H1 (cell line): ENCODE results near the gene NBAS. TPM values are rescaled to one million over a fixed set of nuclear protein-coding genes. Genes with fewer than 3 reads are reported as not detected.

ENCODE experiments used
- CTCF ChIA-PET: fragments of 300-600 bp; sonication (Branson Sonifier 250); formaldehyde crosslinking; loops from one replicate; lab custom pipeline; 2021; ENCODE audit not compliant: partially characterized antibody; lab: Charles Lee
- POLR2A ChIA-PET: fragments of 300-600 bp; sonication (Branson Sonifier 250); formaldehyde crosslinking; loops from one replicate; lab custom pipeline; 2021; ENCODE audit warnings: inconsistent platforms; ENCODE audit not compliant: partially characterized antibody; lab: Charles Lee
- DNase-seq, 2 experiments: peaks; one replicate each; pipeline versions ENCODE4 v3.0.0 to v3.0.0-alpha.2; 2010 to 2022; ENCODE audit warnings: low spot score in 2 of 2, low read depth in 1 of 2, mixed read lengths in 1 of 2
- FAIRE-seq: peaks from 2 replicates; lab custom pipeline; 2011; peaks lifted over from hg19 to GRCh38; lab: Jason Lieb, UNC
- H2AFZ ChIP-seq: 2 replicates; pipeline ENCODE4 v1.8.1; 2012; ENCODE audit warnings: low read length, inconsistent platforms
- H2AK5ac ChIP-seq: 2 replicates; pipeline ENCODE4 v1.6.1; 2013; ENCODE audit warnings: low read depth, low read length
- H2BK120ac ChIP-seq: replicated peaks from 2 replicates; pipeline ENCODE3; 2013; ENCODE audit warnings: low read depth, low read length, inconsistent platforms
- H2BK12ac ChIP-seq: 2 replicates; pipeline ENCODE4 v1.6.1; 2013; ENCODE audit warnings: low read depth, low read length
- H2BK15ac ChIP-seq: 2 replicates; pipeline ENCODE4 v1.6.1; 2013; ENCODE audit warnings: low read length
- H2BK20ac ChIP-seq: 2 replicates; pipeline ENCODE4 v1.6.1; 2013; ENCODE audit warnings: low read length
- H2BK5ac ChIP-seq: 2 replicates; pipeline ENCODE4 v1.6.1; 2013; ENCODE audit warnings: low read depth, low read length
- H3K14ac ChIP-seq: 2 replicates; pipeline ENCODE4 v1.6.1; 2013; ENCODE audit warnings: inconsistent platforms; ENCODE audit not compliant: insufficient read length
- H3K18ac ChIP-seq: 2 replicates; pipeline ENCODE4 v1.6.1; 2013; ENCODE audit warnings: low read length; ENCODE audit errors: extremely low read depth
- H3K23ac ChIP-seq: 2 replicates; pipeline ENCODE4 v1.6.1; 2013; ENCODE audit warnings: inconsistent platforms; ENCODE audit not compliant: insufficient read length
- H3K23me2 ChIP-seq: 2 replicates; pipeline ENCODE4 v1.6.1; 2013; ENCODE audit warnings: low read depth, low read length
- H3K27ac ChIP-seq: 2 replicates; pipeline ENCODE4 v1.6.1; 2011; ENCODE audit warnings: low read depth, low read length, inconsistent platforms
- H3K27me3 ChIP-seq, 4 experiments: replicated peaks in 1 of 4; 1 replicate in 1 of 4; 2 replicates in 3 of 4; pipeline versions ENCODE4 v1.6.1 to v1.8.1; 2011 to 2013; ENCODE audit warnings: low read length in 3 of 4, mild to moderate bottlenecking in 3 of 4, inconsistent platforms in 2 of 4, mixed read lengths in 2 of 4, moderate library complexity in 1 of 4; ENCODE audit not compliant: control insufficient read depth in 3 of 4, insufficient read depth in 3 of 4; ENCODE audit errors: extremely low read depth in 1 of 4
- H3K36me3 ChIP-seq, 4 experiments: 2 replicates each; pipeline versions ENCODE4 v1.6.1 to v1.8.1; 2011 to 2013; ENCODE audit warnings: mild to moderate bottlenecking in 4 of 4, low read length in 3 of 4, moderate library complexity in 2 of 4, control low read depth in 1 of 4, inconsistent platforms in 1 of 4; ENCODE audit not compliant: insufficient read depth in 4 of 4, control insufficient read depth in 2 of 4
- H3K4ac ChIP-seq: replicated peaks from 2 replicates; pipeline ENCODE3; 2013; ENCODE audit warnings: low read length, low read depth, mixed read lengths, inconsistent platforms; ENCODE audit not compliant: insufficient read length
- H3K4me1 ChIP-seq, 4 experiments: replicated peaks in 1 of 4; 1 replicate in 1 of 4; 2 replicates in 3 of 4; pipeline versions ENCODE4 v1.6.1 to v1.8.1; 2011 to 2013; ENCODE audit warnings: low read length in 3 of 4, inconsistent platforms in 2 of 4, mixed read lengths in 1 of 4; ENCODE audit not compliant: insufficient read depth in 4 of 4, control insufficient read depth in 3 of 4
- H3K4me2 ChIP-seq, 2 experiments: 2 replicates each; pipeline versions ENCODE4 v1.6.1 to v1.8.1; 2011 to 2013; ENCODE audit warnings: low read depth in 2 of 2, low read length in 2 of 2, control low read depth in 1 of 2, inconsistent platforms in 1 of 2, mild to moderate bottlenecking in 1 of 2; ENCODE audit not compliant: insufficient read depth in 1 of 2
- H3K4me3 ChIP-seq, 4 experiments: fragments of 200-600, 300-600 bp in 1 of 4; sonication (generic), shearing (Covaris generic), sonication (Bioruptor Twin) in 1 of 4; 2 replicates each; pipeline versions ENCODE4 v1.5.1 to v1.8.1; 2011 to 2016; ENCODE audit warnings: low read length in 4 of 4, low read depth in 3 of 4, control low read depth in 2 of 4, inconsistent platforms in 2 of 4, mild to moderate bottlenecking in 2 of 4, mixed read lengths in 1 of 4, moderate library complexity in 1 of 4; ENCODE audit not compliant: insufficient read depth in 2 of 4; ENCODE audit errors: extremely low read depth in 1 of 4
- H3K56ac ChIP-seq: replicated peaks from 2 replicates; pipeline ENCODE3; 2013; ENCODE audit warnings: low read depth, mild to moderate bottlenecking, mixed read lengths, low read length, inconsistent platforms; ENCODE audit not compliant: insufficient read length
- H3K79me1 ChIP-seq: 2 replicates; pipeline ENCODE4 v1.6.1; 2013; ENCODE audit warnings: low read depth, low read length, control low read depth
- H3K79me2 ChIP-seq, 2 experiments: 2 replicates each; pipeline versions ENCODE4 v1.6.1 to v1.8.1; 2012 to 2013; ENCODE audit warnings: low read length in 2 of 2, mild to moderate bottlenecking in 2 of 2, inconsistent platforms in 1 of 2; ENCODE audit not compliant: insufficient read depth in 2 of 2, control insufficient read depth in 1 of 2
- H3K9ac ChIP-seq, 4 experiments: replicated peaks in 1 of 4; 1 replicate in 1 of 4; 2 replicates in 3 of 4; pipeline versions ENCODE4 v1.6.1 to v1.8.1; 2011 to 2013; ENCODE audit warnings: low read depth in 3 of 4, low read length in 3 of 4, control low read depth in 2 of 4, mild to moderate bottlenecking in 2 of 4, moderate library complexity in 2 of 4, inconsistent platforms in 1 of 4; ENCODE audit errors: extremely low read depth in 1 of 4
- H3K9me3 ChIP-seq, 2 experiments: 2 replicates each; pipeline versions ENCODE4 v1.6.1 to v1.8.1; 2012 to 2013; ENCODE audit warnings: mild to moderate bottlenecking in 2 of 2, moderate library complexity in 2 of 2, control low read depth in 1 of 2, inconsistent platforms in 1 of 2, low read depth in 1 of 2, low read length in 1 of 2, mixed read lengths in 1 of 2; ENCODE audit not compliant: insufficient read depth in 2 of 2
- H4K20me1 ChIP-seq, 2 experiments: replicated peaks in 1 of 2; 2 replicates each; pipeline versions ENCODE3 to v1.8.1; 2011 to 2013; ENCODE audit warnings: inconsistent platforms in 2 of 2, low read length in 2 of 2, mild to moderate bottlenecking in 1 of 2; ENCODE audit not compliant: insufficient read depth in 2 of 2, control insufficient read depth in 1 of 2
- H4K5ac ChIP-seq: 2 replicates; pipeline ENCODE4 v1.6.1; 2013; ENCODE audit warnings: low read length, low read depth, mixed read lengths, inconsistent platforms; ENCODE audit not compliant: insufficient read length
- H4K8ac ChIP-seq: 2 replicates; pipeline ENCODE4 v1.8.0; 2013; ENCODE audit warnings: mild to moderate bottlenecking, moderate library complexity, low read length, inconsistent platforms; ENCODE audit not compliant: insufficient read depth; ENCODE audit errors: extremely low read depth
- H4K91ac ChIP-seq: replicated peaks from 2 replicates; pipeline ENCODE3; 2013; ENCODE audit warnings: low read length, mixed read lengths, inconsistent platforms; ENCODE audit not compliant: insufficient read length
- BRCA1 ChIP-seq: IDR thresholded peaks from 2 replicates; pipeline ENCODE4 v1.6.1; 2012; ENCODE audit warnings: low read depth, low read length, improper control_type of control experiment
- CBX8 ChIP-seq: fragments of 300-800, 300-1000 bp; sonication (generic); IDR thresholded peaks from 2 replicates; pipeline ENCODE4 v1.7.1; 2016; ENCODE audit warnings: low read depth, low read length, borderline replicate concordance
- CHD1 ChIP-seq: IDR thresholded peaks from 2 replicates; pipeline ENCODE4 v1.6.1; 2012; ENCODE audit warnings: low read depth, low read length, improper control_type of control experiment
- POLR2AphosphoS5 ChIP-seq: IDR thresholded peaks from 2 replicates; pipeline ENCODE4 v1.6.1; 2011; ENCODE audit warnings: low read depth, low read length
- SAP30 ChIP-seq: fragments of 300-600 bp; sonication (generic); IDR thresholded peaks from 2 replicates; pipeline ENCODE4 v1.7.1; 2012; ENCODE audit warnings: low read length, moderate library complexity, mild to moderate bottlenecking, inconsistent platforms; ENCODE audit not compliant: insufficient read depth, insufficient replicate concordance
- SP2 ChIP-seq: IDR thresholded peaks from 2 replicates; pipeline ENCODE4 v1.6.1; 2012; ENCODE audit warnings: mild to moderate bottlenecking, low read length, inconsistent platforms
- USF2 ChIP-seq: IDR thresholded peaks from 2 replicates; pipeline ENCODE4 v1.6.1; 2011; ENCODE audit warnings: low read length, improper control_type of control experiment
- WGBS, 2 experiments: shearing (Covaris generic) in 1 of 2; methylation state at CpG; one replicate each; pipeline versions ENCODE4 v1.1.6 to v1.1.7; 2013 to 2015; ENCODE audit warnings: low lambda C conversion rate in 2 of 2, mixed read lengths in 2 of 2, inconsistent platforms in 1 of 2, low coverage in 1 of 2, missing lambda C conversion rate in 1 of 2; ENCODE audit not compliant: insufficient replicate concordance in 2 of 2, insufficient coverage in 1 of 2, insufficient read length in 1 of 2; ENCODE audit errors: extremely low coverage in 1 of 2, missing lambda C conversion rate in 1 of 2; 5-methylcytosine and 5-hydroxymethylcytosine counted together
- polyA plus RNA-seq, 7 experiments: library from polyadenylated mRNA; depleted of rRNA in 3 of 7; stranded (reverse) in 5 of 7; unstranded in 2 of 7; fragments of >200 nt in 5 of 7; fragments of 200-250 nt in 2 of 7; gene quantifications; 1 replicate in 5 of 7; 2 replicates in 1 of 7; 4 replicates in 1 of 7; pipeline versions ENCODE4 v1.2.1 to v1.2.3, GENCODE V29; 2011 to 2013; ENCODE audit warnings: missing spikeins in 2 of 7, mixed read lengths in 2 of 7
- total RNA-seq: library from RNA; stranded (reverse); fragmentation: NEBNext Ultra II Directional; extraction: Animal tissue kit (Norgen Biotek cat#: 25700); gene quantifications from 2 replicates; pipeline ENCODE4 v1.2.1, GENCODE V29; 2021
- TF ChIP-seq, protein P1 (sequence below), 3 experiments: IDR thresholded peaks; 1 replicate in 2 of 3; 2 replicates in 1 of 3; pipeline versions ENCODE4 v1.5.1 to v1.6.1; 2011; ENCODE audit warnings: low read length in 3 of 3, mild to moderate bottlenecking in 3 of 3, inconsistent platforms in 2 of 3, low read depth in 1 of 3, moderate library complexity in 1 of 3; ENCODE audit not compliant: insufficient read depth in 1 of 3; ENCODE audit errors: control extremely low read depth in 1 of 3

The NBAS gene
- total and polyA plus RNA-seq, 2 of the 8 experiments (the other 6 are each of a cell fraction or from before 2014, with no cell fraction given) = 19.6 to 34.8 TPM

DNA sequence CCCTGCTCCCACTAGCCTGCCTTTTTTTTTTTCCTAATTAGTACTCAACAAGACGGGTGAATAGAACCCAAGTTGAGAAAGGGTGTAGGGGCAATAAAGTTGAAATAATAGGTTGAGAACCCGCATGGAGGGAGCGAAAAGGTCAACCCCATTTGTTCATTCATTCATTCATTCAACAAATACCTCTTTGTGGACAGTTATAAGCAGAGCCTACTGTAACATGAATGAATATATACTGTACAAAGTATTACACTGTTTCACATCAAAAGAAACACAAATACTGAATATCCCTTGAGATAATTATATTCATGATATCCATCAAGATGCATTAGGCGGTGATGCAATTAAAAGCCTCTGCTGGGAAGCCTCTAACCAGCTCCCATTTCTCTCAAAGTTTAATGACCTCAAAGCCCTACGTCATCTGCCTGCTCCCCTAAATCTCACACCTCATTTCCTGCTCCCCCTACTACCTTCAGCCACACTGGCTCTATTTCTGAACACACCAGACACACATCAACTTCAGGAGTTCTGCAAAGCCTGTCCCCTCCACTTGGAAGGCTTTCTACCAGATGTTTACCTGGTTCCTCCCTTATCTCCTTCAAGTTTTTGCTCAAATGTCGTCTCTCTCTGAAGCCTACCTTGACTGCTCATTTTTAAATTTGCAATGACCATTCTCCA lies 1.4 kb upstream of the NBAS start:
- Histone ChIP-seq H3K9ac (no peak overlapping the region), H2BK20ac (no peak overlapping the region), H3K23ac (no peak overlapping the region), H2BK5ac (no peak overlapping the region), H3K27ac (no peak overlapping the region), H3K23me2 (peaks cover 6% of the 10 kb centered on the region), H2AK5ac (no peak overlapping the region), H3K56ac (no peak overlapping the region), H3K27me3 (no peaks in the 10 kb centered on the region), H4K20me1 (no peaks in the 10 kb centered on the region), H3K4me1 (peaks cover 0 to 4% (median 0%) of the 10 kb centered on the region in 4 experiments; a peak in 1 of 7 replicates), H2BK120ac (no peak overlapping the region), H3K79me2 (peaks cover 0 to 19% of the 10 kb centered on the region in 2 experiments; a peak in 2 of 4 replicates), H3K79me1 (no peaks in the 10 kb centered on the region), H3K4me3 (peak overlapping the region in 1 of 4 experiments; percentile 97; a peak in 1 of 8 replicates), H3K36me3 (no peaks in the 10 kb centered on the region), H4K8ac (no peak overlapping the region; the same call in 1 of the 2 replicates), H3K18ac (no peak overlapping the region), H4K5ac (no peak overlapping the region), H3K9me3 (no peaks in the 10 kb centered on the region), H2BK12ac (no peak overlapping the region), H3K4me2 (peak overlapping the region in 1 of 2 experiments; percentile 94; a peak in 1 of 4 replicates), H3K4ac (no peak overlapping the region), H4K91ac (no peak overlapping the region), H2BK15ac (no peak overlapping the region), H3K14ac (no peak overlapping the region), H2AFZ (peak overlapping the region; percentile 99)
- FAIRE-seq (no peak), DNase-seq (no peak)
- POLR2A ChIA-PET = interaction anchor here (1.3 to 1.6 kb wide), 2 partner anchors 10 to 14 kb away, joined by 4 to 7 read pairs; no protein-coding TSS in a partner anchor
- 85% methylated on average over 6 of the region's 6 CpGs; no CpG with 5 or more reads in 1 of the 2 experiments for WGBS, 2 experiments
- CTCF ChIA-PET = interaction anchor here (0.9 to 2.0 kb wide), 3 partner anchors 15 to 134 kb away, joined by 3 to 10 read pairs (median 3); no protein-coding TSS in a partner anchor
- TF ChIP-seq, protein P1, sequence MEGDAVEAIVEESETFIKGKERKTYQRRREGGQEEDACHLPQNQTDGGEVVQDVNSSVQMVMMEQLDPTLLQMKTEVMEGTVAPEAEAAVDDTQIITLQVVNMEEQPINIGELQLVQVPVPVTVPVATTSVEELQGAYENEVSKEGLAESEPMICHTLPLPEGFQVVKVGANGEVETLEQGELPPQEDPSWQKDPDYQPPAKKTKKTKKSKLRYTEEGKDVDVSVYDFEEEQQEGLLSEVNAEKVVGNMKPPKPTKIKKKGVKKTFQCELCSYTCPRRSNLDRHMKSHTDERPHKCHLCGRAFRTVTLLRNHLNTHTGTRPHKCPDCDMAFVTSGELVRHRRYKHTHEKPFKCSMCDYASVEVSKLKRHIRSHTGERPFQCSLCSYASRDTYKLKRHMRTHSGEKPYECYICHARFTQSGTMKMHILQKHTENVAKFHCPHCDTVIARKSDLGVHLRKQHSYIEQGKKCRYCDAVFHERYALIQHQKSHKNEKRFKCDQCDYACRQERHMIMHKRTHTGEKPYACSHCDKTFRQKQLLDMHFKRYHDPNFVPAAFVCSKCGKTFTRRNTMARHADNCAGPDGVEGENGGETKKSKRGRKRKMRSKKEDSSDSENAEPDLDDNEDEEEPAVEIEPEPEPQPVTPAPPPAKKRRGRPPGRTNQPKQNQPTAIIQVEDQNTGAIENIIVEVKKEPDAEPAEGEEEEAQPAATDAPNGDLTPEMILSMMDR (IDR thresholded peaks at IDR 0.05; ENCODE audit: control extremely low read depth in 1 of 3, insufficient read depth in 1 of 3, low read depth in 1 of 3, low read length in 3 of 3) = no peak
- no peak for TF ChIP-seq SAP30
- no peak for TF ChIP-seq CBX8
- TF ChIP-seq POLR2AphosphoS5 = no peak
- no peak for TF ChIP-seq USF2
- no peak for TF ChIP-seq SP2
- TF ChIP-seq BRCA1 = no peak
- TF ChIP-seq CHD1 = no peak
